ENCODE data around the gene DCUN1D5. TPM values are rescaled to one million over a fixed set of nuclear protein-coding genes. Genes with fewer than 3 reads are reported as not detected.
A peak's percentile ranks its signal among the peaks of the same experiment; 100 is the strongest.

Gene DCUN1D5
- total and polyA plus RNA-seq, 7 donors, result 9.7 to 64.6 (median 38.8) TPM

DNA sequence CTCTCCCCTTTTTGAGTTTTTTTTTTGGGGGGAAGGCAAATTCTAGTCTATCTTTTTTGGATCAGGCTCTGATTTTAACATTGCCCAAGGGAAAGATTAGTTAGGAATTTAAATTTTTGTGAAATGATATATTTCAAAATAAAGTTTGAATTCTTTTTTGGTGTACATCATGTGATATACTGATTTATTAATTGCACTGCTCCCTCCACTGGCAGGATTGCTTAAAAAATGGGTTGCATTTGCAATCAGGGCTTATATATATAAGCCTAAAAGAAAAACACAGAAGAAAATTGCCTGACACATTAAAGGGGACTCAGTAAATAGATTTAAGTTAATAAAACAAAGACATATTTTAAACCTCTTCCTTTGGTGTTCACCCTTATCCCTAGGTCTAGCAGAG, 18.4 kb upstream of the DCUN1D5 start:
- no peaks in the 10 kb centered on the region for H3K9me3 ChIP-seq
- intact Hi-C loops (cut with DNase I), result no loop called here
- H3K4me3 ChIP-seq, result peak overlapping the region in 3 of 4 donors; percentile 61 to 67 (median 61)
- no peak overlapping the region for H3K27ac ChIP-seq
- H3K36me3 ChIP-seq, result peaks cover 0 to 10% (median 0%) of the 10 kb centered on the region in 4 donors
- peaks cover 0 to 23% (median 13%) of the 10 kb centered on the region in 4 donors for H3K4me1 ChIP-seq
- TF ChIP-seq, protein P1, sequence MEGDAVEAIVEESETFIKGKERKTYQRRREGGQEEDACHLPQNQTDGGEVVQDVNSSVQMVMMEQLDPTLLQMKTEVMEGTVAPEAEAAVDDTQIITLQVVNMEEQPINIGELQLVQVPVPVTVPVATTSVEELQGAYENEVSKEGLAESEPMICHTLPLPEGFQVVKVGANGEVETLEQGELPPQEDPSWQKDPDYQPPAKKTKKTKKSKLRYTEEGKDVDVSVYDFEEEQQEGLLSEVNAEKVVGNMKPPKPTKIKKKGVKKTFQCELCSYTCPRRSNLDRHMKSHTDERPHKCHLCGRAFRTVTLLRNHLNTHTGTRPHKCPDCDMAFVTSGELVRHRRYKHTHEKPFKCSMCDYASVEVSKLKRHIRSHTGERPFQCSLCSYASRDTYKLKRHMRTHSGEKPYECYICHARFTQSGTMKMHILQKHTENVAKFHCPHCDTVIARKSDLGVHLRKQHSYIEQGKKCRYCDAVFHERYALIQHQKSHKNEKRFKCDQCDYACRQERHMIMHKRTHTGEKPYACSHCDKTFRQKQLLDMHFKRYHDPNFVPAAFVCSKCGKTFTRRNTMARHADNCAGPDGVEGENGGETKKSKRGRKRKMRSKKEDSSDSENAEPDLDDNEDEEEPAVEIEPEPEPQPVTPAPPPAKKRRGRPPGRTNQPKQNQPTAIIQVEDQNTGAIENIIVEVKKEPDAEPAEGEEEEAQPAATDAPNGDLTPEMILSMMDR (IDR thresholded peaks at IDR 0.05), result no peak
- no peak for TF ChIP-seq EP300 (IDR thresholded peaks at IDR 0.05)
- no peak for TF ChIP-seq POLR2AphosphoS5 (IDR thresholded peaks at IDR 0.05)
- no peak for TF ChIP-seq POLR2A (IDR thresholded peaks at IDR 0.05)
- no peaks in the 10 kb centered on the region for H3K27me3 ChIP-seq
- no peak for DNase-seq

DNA sequence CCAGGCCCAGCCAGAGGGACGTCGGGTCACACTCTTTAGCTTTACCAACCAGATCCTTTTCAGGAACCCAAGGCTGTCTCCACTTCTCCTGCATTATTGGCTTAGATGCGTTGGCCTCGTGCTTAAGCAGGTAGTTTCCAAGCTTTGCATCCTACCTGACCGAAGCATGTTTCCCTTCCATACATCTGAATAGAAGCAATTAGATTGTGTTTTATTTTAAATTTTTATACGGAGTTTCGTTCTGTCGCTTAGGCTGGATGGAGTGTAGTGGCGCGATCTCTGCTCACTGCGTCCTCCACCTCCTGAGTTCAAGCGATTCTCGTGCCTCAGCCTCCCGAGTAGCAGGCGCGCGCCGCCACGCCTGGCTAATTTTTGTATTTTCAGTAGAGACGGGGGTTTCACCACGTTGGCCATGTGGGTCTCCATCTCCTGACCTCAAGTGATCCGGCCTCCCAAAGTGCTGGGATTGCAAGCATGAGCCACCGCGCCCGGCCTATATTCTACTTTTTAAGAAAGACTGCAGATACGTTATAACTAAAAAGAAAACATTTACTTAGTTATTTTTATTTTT, 17.9 kb upstream of the DCUN1D5 start:
- TF ChIP-seq, protein P1 (IDR thresholded peaks at IDR 0.05), result no peak
- no peak for TF ChIP-seq EP300 (IDR thresholded peaks at IDR 0.05)
- no peak for TF ChIP-seq POLR2AphosphoS5 (IDR thresholded peaks at IDR 0.05)
- no peak for TF ChIP-seq POLR2A (IDR thresholded peaks at IDR 0.05)
- DNase-seq, result no peak
- Histone ChIP-seq H3K4me1 (peaks cover 0 to 23% (median 13%) of the 10 kb centered on the region in 4 donors), H3K27ac (peak overlapping the region; percentile 65 to 82 (median 74)), H3K4me3 (peak overlapping the region; percentile 50 to 67 (median 61)), H3K36me3 (peaks cover 0 to 6% (median 0%) of the 10 kb centered on the region in 4 donors), H3K27me3 (no peaks in the 10 kb centered on the region), H3K9me3 (no peaks in the 10 kb centered on the region)
- WGBS, 2 donors, result 23 to 41% methylated on average over 26 of the region's 26 CpGs
- intact Hi-C loops (cut with DNase I), result loop anchor here (2.0 kb wide), 1 partner anchor 17 kb away; the partner anchor contains the start of gene DCUN1D5

DNA sequence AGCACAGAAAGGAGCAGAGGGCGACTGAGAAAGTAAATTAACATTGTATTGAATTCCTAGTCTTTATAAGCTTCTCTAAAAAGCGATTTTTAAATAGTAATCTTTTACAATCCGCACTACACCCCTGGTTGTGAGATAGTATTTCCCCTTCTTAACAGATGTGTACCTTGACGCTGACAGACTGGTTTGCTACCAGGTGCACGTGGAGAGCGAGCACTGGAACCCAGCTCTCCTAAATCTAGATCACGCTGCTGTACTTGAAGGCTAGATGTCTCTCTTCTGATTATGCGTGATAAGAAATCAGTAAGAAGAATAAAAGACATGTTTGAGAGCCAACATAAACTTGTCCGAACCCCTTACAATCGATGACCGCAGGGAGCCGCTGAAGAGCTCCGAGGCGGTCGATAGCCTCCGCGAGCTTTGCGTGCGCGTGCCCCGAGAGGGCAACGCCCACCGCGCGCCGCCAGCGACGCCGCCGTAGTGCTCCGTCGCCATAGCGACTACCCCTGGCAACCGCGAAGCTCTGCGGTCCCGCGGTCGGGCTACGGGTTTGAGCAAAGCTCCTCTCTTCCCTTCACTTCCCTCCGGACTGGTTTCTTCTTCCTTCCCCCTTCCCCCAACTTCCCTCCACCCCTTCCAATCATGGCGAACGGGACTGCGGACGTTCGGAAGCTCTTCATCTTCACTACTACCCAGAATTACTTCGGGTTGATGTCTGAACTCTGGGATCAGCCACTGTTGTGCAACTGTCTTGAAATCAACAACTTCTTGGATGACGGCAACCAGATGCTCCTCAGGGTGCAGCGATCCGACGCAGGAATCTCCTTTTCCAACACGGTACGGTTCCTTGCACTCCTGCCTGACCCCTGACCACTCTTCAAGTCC, 17.2 kb upstream of the DCUN1D5 start, which contains the start of gene DYNC2H1:
DYNC2H1 (plus strand) TSS at position 494 of the 885 bp plus-strand sequence; CDS start at position 643, 149 bp downstream.
- Histone ChIP-seq H3K36me3 (no peaks in the 10 kb centered on the region), H3K9me3 (no peaks in the 10 kb centered on the region), H3K27ac (peak within 1 kb of the TSS; percentile 65 to 82 (median 74)), H3K4me3 (peak within 1 kb of the TSS; percentile 50 to 67 (median 61)), H3K27me3 (no peaks in the 10 kb centered on the region), H3K4me1 (peaks cover 0 to 23% (median 13%) of the 10 kb centered on the region in 4 donors)
- DNase-seq, result peak; percentile 91
- WGBS, 2 donors, result 1% methylated on average over 53 of the region's 53 CpGs
- intact Hi-C loops (cut with DNase I), result loop anchor here (2.0 kb wide), 1 partner anchor 16 kb away; the partner anchor contains the start of gene DCUN1D5
- TF ChIP-seq POLR2A (IDR thresholded peaks at IDR 0.05) (no peak), POLR2AphosphoS5 (IDR thresholded peaks at IDR 0.05) (peak in 3 of 4 donors; percentile 23 to 50 (median 44)), EP300 (IDR thresholded peaks at IDR 0.05) (no peak)
- TF ChIP-seq, protein P1 (IDR thresholded peaks at IDR 0.05), result peak in 2 of 4 experiments; percentile 33 to 39

DNA sequence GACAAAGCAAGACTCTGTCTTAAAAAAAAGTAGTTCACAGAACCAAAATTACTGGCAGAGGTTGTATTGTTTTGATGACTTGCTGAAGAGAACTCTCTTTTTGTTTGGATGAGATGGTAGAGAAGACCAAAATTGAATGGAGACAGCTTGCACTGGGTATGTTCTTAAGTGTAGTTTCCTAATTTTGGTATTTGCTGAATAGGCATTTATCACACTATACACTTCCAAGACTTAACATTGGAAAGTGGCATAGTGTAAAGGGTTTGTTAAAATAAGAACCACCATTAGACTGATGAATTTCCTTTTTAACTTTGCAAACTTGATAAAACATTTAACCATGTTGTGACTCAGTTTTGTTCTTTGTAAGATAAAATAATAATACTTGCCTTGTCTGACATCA, 5.3 kb upstream of the DCUN1D5 start:
- TF ChIP-seq POLR2A (IDR thresholded peaks at IDR 0.05), result no peak
- no peak for TF ChIP-seq POLR2AphosphoS5 (IDR thresholded peaks at IDR 0.05)
- no peak for TF ChIP-seq EP300 (IDR thresholded peaks at IDR 0.05)
- TF ChIP-seq, protein P1 (IDR thresholded peaks at IDR 0.05), result no peak
- Histone ChIP-seq H3K9me3 (no peaks in the 10 kb centered on the region), H3K27ac (no peak overlapping the region), H3K4me1 (peaks cover 0 to 4% (median 3%) of the 10 kb centered on the region in 4 donors), H3K4me3 (no peak overlapping the region), H3K27me3 (no peaks in the 10 kb centered on the region), H3K36me3 (no peaks in the 10 kb centered on the region)
- DNase-seq, result no peak
- intact Hi-C loops (cut with DNase I), result no loop called here
